K562 (cell line): Measurements from ENCODE around the gene SERBP1. TPM values are rescaled to one million over a fixed set of nuclear protein-coding genes. Genes with fewer than 3 reads are reported as not detected.

Source experiments
- CEBPB ChIP-seq: fragments of 450-650 bp; IDR thresholded peaks from 2 replicates; pipeline ENCODE4 v1.6.1; 2016; ENCODE audit warnings: missing genetic modification characterization, missing compliant biosample characterization
- CHCHD3 ChIP-seq: fragments of 250-450 bp; sonication (Bioruptor Pico); IDR thresholded peaks from 2 replicates; pipeline ENCODE4 v2.1.2; 2022; ENCODE audit warnings: mild to moderate bottlenecking
- EP300 ChIP-seq: IDR thresholded peaks from 2 replicates; pipeline ENCODE4 v1.6.1; 2012; ENCODE audit warnings: low read length, improper control_type of control experiment
- FOXA3 ChIP-seq, 2 experiments: fragments of 450-650 bp in 1 of 2; sonication (generic) in 1 of 2; formaldehyde crosslinking; IDR thresholded peaks in 1 of 2; conservative IDR thresholded peaks in 1 of 2; 2 replicates each; pipeline versions ENCODE4 v1.4.0 to v1.8.0; 2020 to 2022; ENCODE audit warnings: mild to moderate bottlenecking in 2 of 2, missing genetic modification reagents in 1 of 2
- FOXK1 ChIP-seq: sonication (generic); formaldehyde crosslinking; IDR thresholded peaks from 2 replicates; pipeline ENCODE4 v1.8.0; 2022; ENCODE audit warnings: missing genetic modification reagents, mild to moderate bottlenecking, borderline replicate concordance
- FOXP1 ChIP-seq: sonication (generic); formaldehyde crosslinking; IDR thresholded peaks from 2 replicates; pipeline ENCODE4 v1.8.0; 2022; ENCODE audit warnings: mild to moderate bottlenecking, missing genetic modification reagents
- NCOA6 ChIP-seq: fragments of 450-650 bp; IDR thresholded peaks from 2 replicates; pipeline ENCODE4 v1.6.1; 2017; ENCODE audit warnings: mild to moderate bottlenecking
- PML ChIP-seq: IDR thresholded peaks from 2 replicates; pipeline ENCODE4 v1.6.1; 2012; ENCODE audit warnings: low read length, inconsistent platforms
- RBM34 ChIP-seq: fragments of 200-400 bp; formaldehyde crosslinking; IDR thresholded peaks from 2 replicates; pipeline ENCODE4 v1.6.1; 2018; ENCODE audit warnings: low read length, borderline replicate concordance; ENCODE audit not compliant: insufficient read depth
- SAP30 ChIP-seq: fragments of 200-600 bp; sonication (generic); IDR thresholded peaks from 2 replicates; pipeline ENCODE4 v1.6.1; 2012; ENCODE audit warnings: borderline replicate concordance, low read depth, mild to moderate bottlenecking, moderate library complexity, low read length, control low read depth, inconsistent platforms; ENCODE audit not compliant: insufficient read depth, poor library complexity, severe bottlenecking
- SP1 ChIP-seq: sonication (generic); formaldehyde crosslinking; IDR thresholded peaks from 2 replicates; pipeline ENCODE4 v1.8.1; 2022; ENCODE audit warnings: mild to moderate bottlenecking, missing genetic modification reagents
- SRSF9 ChIP-seq: fragments of 200-400 bp; formaldehyde crosslinking; IDR thresholded peaks from 2 replicates; pipeline ENCODE4 v1.6.1; 2017; ENCODE audit warnings: low read depth, low read length, borderline replicate concordance
- TAL1 ChIP-seq: fragments of 450-650 bp; IDR thresholded peaks from 2 replicates; pipeline ENCODE4 v1.6.1; 2016; ENCODE audit warnings: mild to moderate bottlenecking
- ZNF121 ChIP-seq: sonication (generic); formaldehyde crosslinking; conservative IDR thresholded peaks from 2 replicates; pipeline ENCODE4 v1.8.0; 2022; ENCODE audit warnings: missing genetic modification reagents
- ZNF740 ChIP-seq, 3 experiments: fragments of 200-800 bp in 1 of 3; sonication (Bioruptor generic) in 1 of 3; sonication (generic) in 1 of 3; formaldehyde crosslinking in 1 of 3; IDR thresholded peaks; 2 replicates each; pipeline versions ENCODE4 v1.6.1 to v1.8.0; 2016 to 2022; ENCODE audit warnings: mild to moderate bottlenecking in 2 of 3, missing compliant biosample characterization in 2 of 3, missing genetic modification characterization in 2 of 3, missing genetic modification reagents in 1 of 3
- polyA plus RNA-seq, 8 experiments: library from polyadenylated mRNA; depleted of rRNA in 4 of 8; stranded (reverse) in 5 of 8; unstranded in 3 of 8; fragments of >200 nt; fragmentation: Nextera tagmentation in 2 of 8; fragmentation: Illumina TruSeq in 1 of 8; extraction: Ambion mirVana in 2 of 8; extraction: Trizol in 1 of 8; gene quantifications; 2 replicates each; pipeline versions ENCODE4 v1.2.1 to v1.2.3, GENCODE V29; 2011 to 2014; ENCODE audit warnings: inconsistent platforms in 1 of 8, missing spikeins in 1 of 8
- total RNA-seq, 7 experiments: library from RNA; depleted of rRNA in 6 of 7; stranded (reverse); fragments of >200 nt in 6 of 7; fragmentation: Illumina TruSeq in 2 of 7; extraction: Trizol in 2 of 7; gene quantifications; 2 replicates each; pipeline versions ENCODE4 v1.2.1 to v1.2.3, GENCODE V29; 2011 to 2021; ENCODE audit warnings: low replicate concordance in 1 of 7
- TF ChIP-seq, protein P1 (sequence below): sonication (generic); formaldehyde crosslinking; IDR thresholded peaks from 2 replicates; pipeline ENCODE4 v1.4.0; 2020; ENCODE audit warnings: mild to moderate bottlenecking, missing genetic modification reagents
- TF ChIP-seq, protein P2 (sequence below): fragments of 450-650 bp; IDR thresholded peaks from 2 replicates; pipeline ENCODE4 v1.7.1; 2018; ENCODE audit warnings: mild to moderate bottlenecking, low read depth; ENCODE audit not compliant: partially characterized antibody

SERBP1 gene
- total and polyA plus RNA-seq, 9 of the 15 experiments (the other 6 are each of a cell fraction or from before 2014, with no cell fraction given) = 79.9 to 761 (median 464) TPM

DNA sequence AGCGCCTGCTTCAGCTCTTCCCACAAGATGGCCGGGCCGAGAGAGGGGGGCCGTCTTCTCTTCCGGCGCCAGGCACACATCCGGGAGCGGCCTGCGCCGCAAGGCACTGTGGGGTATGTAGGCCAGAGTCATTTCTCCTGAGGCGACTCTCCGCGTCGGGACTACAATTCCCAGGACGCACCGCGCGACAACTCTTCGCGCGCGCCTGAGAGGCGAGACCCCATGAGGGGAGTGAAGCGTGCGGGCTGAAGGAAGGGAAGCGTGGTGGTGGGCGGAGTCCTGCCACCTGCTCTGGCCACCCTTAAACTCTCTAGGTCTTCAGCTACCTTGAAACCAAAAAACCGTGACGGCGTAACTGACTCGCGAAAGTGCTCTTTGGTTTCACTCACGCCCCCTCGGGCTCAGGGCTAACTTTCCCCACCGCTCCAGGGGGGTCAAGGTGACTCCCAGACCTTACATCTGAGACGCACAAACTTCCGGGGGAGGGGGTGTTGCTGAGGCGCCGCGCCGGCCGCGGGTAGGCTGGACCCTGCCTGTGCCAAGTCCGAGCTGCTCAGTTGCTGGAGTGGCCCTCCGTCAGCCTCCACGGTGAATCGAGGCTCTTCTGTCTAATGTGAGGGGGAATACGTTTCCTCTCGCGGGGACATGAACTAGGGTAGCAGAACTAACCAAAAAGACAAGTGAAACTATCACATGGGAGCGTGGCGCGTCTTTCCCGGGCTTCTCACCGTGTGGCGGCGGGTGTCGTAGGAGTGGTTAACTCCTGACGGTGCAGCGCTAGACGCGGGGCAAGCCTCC, at the start of gene SERBP1 (continued):
- TF ChIP-seq, protein P1, sequence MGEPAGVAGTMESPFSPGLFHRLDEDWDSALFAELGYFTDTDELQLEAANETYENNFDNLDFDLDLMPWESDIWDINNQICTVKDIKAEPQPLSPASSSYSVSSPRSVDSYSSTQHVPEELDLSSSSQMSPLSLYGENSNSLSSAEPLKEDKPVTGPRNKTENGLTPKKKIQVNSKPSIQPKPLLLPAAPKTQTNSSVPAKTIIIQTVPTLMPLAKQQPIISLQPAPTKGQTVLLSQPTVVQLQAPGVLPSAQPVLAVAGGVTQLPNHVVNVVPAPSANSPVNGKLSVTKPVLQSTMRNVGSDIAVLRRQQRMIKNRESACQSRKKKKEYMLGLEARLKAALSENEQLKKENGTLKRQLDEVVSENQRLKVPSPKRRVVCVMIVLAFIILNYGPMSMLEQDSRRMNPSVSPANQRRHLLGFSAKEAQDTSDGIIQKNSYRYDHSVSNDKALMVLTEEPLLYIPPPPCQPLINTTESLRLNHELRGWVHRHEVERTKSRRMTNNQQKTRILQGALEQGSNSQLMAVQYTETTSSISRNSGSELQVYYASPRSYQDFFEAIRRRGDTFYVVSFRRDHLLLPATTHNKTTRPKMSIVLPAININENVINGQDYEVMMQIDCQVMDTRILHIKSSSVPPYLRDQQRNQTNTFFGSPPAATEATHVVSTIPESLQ = 0 out of 2 replicates have a peak, but pooled peaks have one; percentile 51
- TF ChIP-seq NCOA6 (no peak), FOXK1 (CRISPR knock-in tag) (0 out of 2 replicates have a peak, but pooled peaks have one; percentile 79), TAL1 (no peak), EP300 (peak; percentile 5; the same call in 1 of the 2 replicates), SRSF9 (no peak), PML (peak; percentile 64; the same call in 1 of the 2 replicates), ZNF740 (CRISPR knock-in tag; IDR thresholded peaks at IDR 0.05) (peak; percentile 72), ZNF740 (tag; IDR thresholded peaks at IDR 0.05) (peak in 1 of 2 experiments; percentile 67; a peak in 1 of 4 replicates), SAP30 (peak; percentile 79), SP1 (CRISPR knock-in tag) (peak; percentile 89), ZNF121 (CRISPR knock-in tag) (peak; percentile 92), CEBPB (tag) (no peak), RBM34 (no peak), FOXA3 (CRISPR knock-in tag; conservative IDR thresholded peaks at IDR 0.05 in 1 of 2, IDR thresholded peaks at IDR 0.05 in 1 of 2) (0 out of 4 replicates have a peak, but pooled peaks of 1 of the 2 experiments have one; percentile 76), FOXP1 (CRISPR knock-in tag) (peak; percentile 57), CHCHD3 (0 out of 2 replicates have a peak, but pooled peaks have one; percentile 57)
- TF ChIP-seq, protein P2, sequence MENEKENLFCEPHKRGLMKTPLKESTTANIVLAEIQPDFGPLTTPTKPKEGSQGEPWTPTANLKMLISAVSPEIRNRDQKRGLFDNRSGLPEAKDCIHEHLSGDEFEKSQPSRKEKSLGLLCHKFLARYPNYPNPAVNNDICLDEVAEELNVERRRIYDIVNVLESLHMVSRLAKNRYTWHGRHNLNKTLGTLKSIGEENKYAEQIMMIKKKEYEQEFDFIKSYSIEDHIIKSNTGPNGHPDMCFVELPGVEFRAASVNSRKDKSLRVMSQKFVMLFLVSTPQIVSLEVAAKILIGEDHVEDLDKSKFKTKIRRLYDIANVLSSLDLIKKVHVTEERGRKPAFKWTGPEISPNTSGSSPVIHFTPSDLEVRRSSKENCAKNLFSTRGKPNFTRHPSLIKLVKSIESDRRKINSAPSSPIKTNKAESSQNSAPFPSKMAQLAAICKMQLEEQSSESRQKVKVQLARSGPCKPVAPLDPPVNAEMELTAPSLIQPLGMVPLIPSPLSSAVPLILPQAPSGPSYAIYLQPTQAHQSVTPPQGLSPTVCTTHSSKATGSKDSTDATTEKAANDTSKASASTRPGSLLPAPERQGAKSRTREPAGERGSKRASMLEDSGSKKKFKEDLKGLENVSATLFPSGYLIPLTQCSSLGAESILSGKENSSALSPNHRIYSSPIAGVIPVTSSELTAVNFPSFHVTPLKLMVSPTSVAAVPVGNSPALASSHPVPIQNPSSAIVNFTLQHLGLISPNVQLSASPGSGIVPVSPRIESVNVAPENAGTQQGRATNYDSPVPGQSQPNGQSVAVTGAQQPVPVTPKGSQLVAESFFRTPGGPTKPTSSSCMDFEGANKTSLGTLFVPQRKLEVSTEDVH = peak; percentile 75
